GM10847 (cell line): Measurements from ENCODE around the gene NBPF19.
"Not testable (repeated sequence)": the region's sequence is repeated elsewhere in the genome, so short reads cannot be mapped to it uniquely, and the experiment has no call there.

Source experiments
- POLR2A ChIP-seq: IDR thresholded peaks from 2 replicates; pipeline ENCODE4 v1.6.1; 2011; ENCODE audit not compliant: insufficient read length; ENCODE audit errors: extremely low read depth

NBPF19 gene

GRCh38 chr1:149474745-149475144 is at the start of gene NBPF19:
TSS of gene NBPF19 (plus strand) at chr1:149475045. CDS start at chr1:149475933, 888 bp downstream.
- TF ChIP-seq POLR2A, result not testable (repeated sequence)
